K562 (cell line): ENCODE results near the gene ATXN10. TPM values are rescaled to one million over a fixed set of nuclear protein-coding genes. Genes with fewer than 3 reads are reported as not detected.
A peak's percentile ranks its signal among the peaks of the same experiment; 100 is the strongest.

Experiments
- ATAC-seq: fragments of 200-7000 bp; cut with Tn5 transposase; 3 replicates; pipeline ENCODE4 v1.9.1; 2020; ENCODE audit warnings: moderate library complexity
- BruUV-seq: library from RNA; stranded (reverse); fragments of 400-500 nt; replicated peaks from 2 replicates; lab custom pipeline; 2021; lab: Mats Ljungman, UMichigan
- CTCF ChIA-PET: fragments of 300-600 bp; formaldehyde crosslinking; extraction: SDS; loops from one replicate; lab custom pipeline; 2021; ENCODE audit warnings: low intra/inter-chr PET ratio; lab: Yijun Ruan, JAX
- POLR2A ChIA-PET: fragments of 300-600, 350-650 bp; sonication (Branson Sonifier 250); formaldehyde crosslinking; extraction: SDS; loops from one replicate; lab custom pipeline; 2021; ENCODE audit warnings: antibody characterized with exemption, inconsistent platforms; lab: Yijun Ruan, JAX
- DNase-seq, 4 experiments: peaks; one replicate each; pipeline versions ENCODE4 v3.0.0 to v3.0.0-alpha.2; 2011 to 2018; ENCODE audit warnings: low spot score in 3 of 4, mixed read lengths in 3 of 4; ENCODE audit errors: extremely low read depth in 1 of 4
- FAIRE-seq: peaks from 2 replicates; lab custom pipeline; 2011; peaks lifted over from hg19 to GRCh38; lab: Jason Lieb, UNC
- H2AFZ ChIP-seq: 2 replicates; pipeline ENCODE4 v1.6.0; 2011; ENCODE audit warnings: low read depth, low read length, control low read depth, inconsistent platforms
- H3K27ac ChIP-seq: fragments of 200-600 bp; 3 replicates; pipeline ENCODE4 v1.8.0; 2011; ENCODE audit warnings: low read depth, mild to moderate bottlenecking, control low read depth, inconsistent platforms, low read length, moderate library complexity, mixed read lengths; ENCODE audit errors: extremely low read depth
- H3K27me3 ChIP-seq, 2 experiments: fragments of 300-600 bp in 1 of 2; 2 replicates in 1 of 2; 3 replicates in 1 of 2; pipeline versions ENCODE4 v1.6.0 to v1.8.0; 2011; ENCODE audit warnings: inconsistent platforms in 2 of 2, low read length in 2 of 2, mild to moderate bottlenecking in 1 of 2, mixed read lengths in 1 of 2, moderate library complexity in 1 of 2; ENCODE audit not compliant: control insufficient read depth in 2 of 2, insufficient read depth in 2 of 2
- H3K36me3 ChIP-seq: fragments of 300-600 bp; 3 replicates; pipeline ENCODE4 v1.8.0; 2011; ENCODE audit warnings: mild to moderate bottlenecking, low read length, inconsistent platforms; ENCODE audit not compliant: control insufficient read depth, insufficient read depth
- H3K4me1 ChIP-seq, 2 experiments: fragments of 200-600 bp in 1 of 2; replicated peaks in 1 of 2; 2 replicates in 1 of 2; 3 replicates in 1 of 2; pipeline versions ENCODE4 v1.5.1 to v1.8.0; 2011; ENCODE audit warnings: inconsistent platforms in 2 of 2, low read length in 2 of 2, mild to moderate bottlenecking in 1 of 2, mixed read lengths in 1 of 2, moderate library complexity in 1 of 2; ENCODE audit not compliant: control insufficient read depth in 2 of 2, insufficient read depth in 2 of 2
- H3K4me2 ChIP-seq: 2 replicates; pipeline ENCODE4 v1.6.1; 2011; ENCODE audit warnings: low read length, control low read depth, inconsistent platforms, mixed read lengths; ENCODE audit not compliant: insufficient read depth
- H3K4me3 ChIP-seq: fragments of 200-600 bp; sonication (generic), shearing (Covaris generic); 2 replicates; pipeline ENCODE4 v1.5.1; 2016; ENCODE audit warnings: control low read depth, inconsistent platforms
- H3K79me2 ChIP-seq: fragments of 200-600 bp; 3 replicates; pipeline ENCODE4 v1.8.0; 2011; ENCODE audit warnings: low read length, inconsistent platforms; ENCODE audit not compliant: control insufficient read depth, insufficient read depth
- H3K9ac ChIP-seq, 2 experiments: 2 replicates each; pipeline versions ENCODE4 v1.6.0 to v1.6.1; 2011; ENCODE audit warnings: low read depth in 2 of 2, low read length in 2 of 2, control low read depth in 1 of 2, inconsistent platforms in 1 of 2, mild to moderate bottlenecking in 1 of 2, mixed read lengths in 1 of 2; ENCODE audit not compliant: insufficient read depth in 1 of 2
- H3K9me1 ChIP-seq: one replicate; pipeline ENCODE4 v1.6.0; 2011; ENCODE audit warnings: inconsistent platforms, mild to moderate bottlenecking, low read length, moderate library complexity; ENCODE audit not compliant: control insufficient read depth, insufficient read depth
- H3K9me3 ChIP-seq: replicated peaks from 2 replicates; pipeline ENCODE4 v1.5.1; 2011; ENCODE audit warnings: low read depth, low read length, inconsistent platforms; ENCODE audit not compliant: control insufficient read depth, insufficient read depth
- H4K20me1 ChIP-seq: replicated peaks from 2 replicates; pipeline ENCODE4 v1.6.1; 2011; ENCODE audit warnings: low read length, inconsistent platforms, mixed read lengths; ENCODE audit not compliant: control insufficient read depth, insufficient read depth
- C11orf30 ChIP-seq: fragments of 450-650 bp; IDR thresholded peaks from 2 replicates; pipeline ENCODE4 v1.6.1; 2016; ENCODE audit warnings: low read depth, mild to moderate bottlenecking
- RBM22 ChIP-seq: fragments of 200-400 bp; formaldehyde crosslinking; IDR thresholded peaks from 2 replicates; pipeline ENCODE4 v1.6.1; 2018; ENCODE audit warnings: low read length, low read depth; ENCODE audit not compliant: poor library complexity, severe bottlenecking
- SMARCE1 ChIP-seq: fragments of 450-650 bp; IDR thresholded peaks from 2 replicates; pipeline ENCODE4 v1.7.1; 2016; ENCODE audit warnings: mild to moderate bottlenecking
- SMC3 ChIP-seq: conservative IDR thresholded peaks from 2 replicates; pipeline ENCODE4 v1.6.1; 2011; ENCODE audit warnings: low read depth, low read length, improper control_type of control experiment; ENCODE audit not compliant: insufficient read depth
- ZNF316 ChIP-seq: fragments of 450-650 bp; IDR thresholded peaks from 2 replicates; pipeline ENCODE4 v1.6.1; 2016
- ZNF551 ChIP-seq: fragments of 250-450 bp; sonication (Bioruptor Pico); IDR thresholded peaks from 2 replicates; pipeline ENCODE4 v1.5.0; 2021; ENCODE audit warnings: mild to moderate bottlenecking, moderate library complexity
- WGBS: fragments of 100-300 bp; shearing (Covaris generic); methylation state at CpG from one replicate; pipeline ENCODE4 v1.1.6; 2016; ENCODE audit warnings: low coverage, mixed read lengths; ENCODE audit not compliant: insufficient coverage; ENCODE audit errors: missing lambda C conversion rate; 5-methylcytosine and 5-hydroxymethylcytosine counted together
- in situ Hi-C: fragments of 300-500 bp; cut with MboI; formaldehyde crosslinking; loops from 4 replicates; pipeline ENCODE4 v1.15.0; 2018; ENCODE audit warnings: inconsistent platforms, mixed read lengths
- intact Hi-C: fragments of 100-400 bp; cut with micrococcal nuclease; formaldehyde crosslinking; loops from 2 replicates; pipeline ENCODE4 v1.14.2; 2022
- polyA plus RNA-seq, 8 experiments: library from polyadenylated mRNA; depleted of rRNA in 4 of 8; stranded (reverse) in 5 of 8; unstranded in 3 of 8; fragments of >200 nt; fragmentation: Nextera tagmentation in 2 of 8; fragmentation: Illumina TruSeq in 1 of 8; extraction: Ambion mirVana in 2 of 8; extraction: Trizol in 1 of 8; gene quantifications; 2 replicates each; pipeline versions ENCODE4 v1.2.1 to v1.2.3, GENCODE V29; 2011 to 2014; ENCODE audit warnings: inconsistent platforms in 1 of 8, missing spikeins in 1 of 8
- total RNA-seq, 7 experiments: library from RNA; depleted of rRNA in 6 of 7; stranded (reverse); fragments of >200 nt in 6 of 7; fragmentation: Illumina TruSeq in 2 of 7; extraction: Trizol in 2 of 7; gene quantifications; 2 replicates each; pipeline versions ENCODE4 v1.2.1 to v1.2.3, GENCODE V29; 2011 to 2021; ENCODE audit warnings: low replicate concordance in 1 of 7

The ATXN10 gene
- total and polyA plus RNA-seq, 9 of the 15 experiments (the other 6 are each of a cell fraction or from before 2014, with no cell fraction given): 11.5 to 190 (median 33.6) TPM

DNA sequence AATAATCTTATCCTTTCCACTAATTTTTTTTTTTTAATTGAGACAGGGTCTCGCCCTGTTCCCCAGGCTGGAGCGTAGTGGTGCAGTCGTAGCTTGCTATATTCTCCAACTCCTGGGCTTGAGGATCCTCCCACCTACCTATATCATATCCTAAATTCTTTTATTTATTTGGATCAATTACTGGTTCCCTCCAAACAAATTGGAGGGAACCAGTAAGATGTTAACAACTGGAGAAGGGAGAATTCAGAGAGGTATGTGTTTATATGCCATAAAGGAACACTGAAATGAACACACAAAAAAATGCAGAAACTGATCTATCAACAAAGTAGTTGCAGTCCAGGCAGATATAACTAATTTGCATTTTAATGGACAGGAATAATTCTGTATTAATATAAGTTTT lies 63.6 kb downstream of the ATXN10 start (continued):
- no peak for TF ChIP-seq RBM22
- TF ChIP-seq SMC3: no peak
- TF ChIP-seq SMARCE1: no peak
- TF ChIP-seq, all 486 proteins: peak for 0

- in situ Hi-C loops: no loop called here
- 0 out of 2 replicates have a peak, but pooled peaks have one; percentile 2 for TF ChIP-seq ZNF316
- TF ChIP-seq ZNF551: no peak
- 0 out of 2 replicates have a peak, but pooled peaks have one; percentile 6 for TF ChIP-seq C11orf30
- DNase-seq: no peak
- no CpG with 5 or more reads among the region's 1 CpG for whole genome bisulfite sequencing
- intact Hi-C loops: no loop called here
- Histone ChIP-seq H3K27ac (no peak overlapping the region), H3K9ac (no peak overlapping the region), H3K9me3 (no peaks in the 10 kb centered on the region), H3K27me3 (no peaks in the 10 kb centered on the region), H3K9me1 (no peaks in the 10 kb centered on the region), H3K4me3 (no peak overlapping the region), H3K4me1 (no peaks in the 10 kb centered on the region), H4K20me1 (no peaks in the 10 kb centered on the region), H3K79me2 (no peaks in the 10 kb centered on the region), H3K36me3 (peaks cover 31% of the 10 kb centered on the region; the same call in 2 of the 3 replicates), H3K4me2 (no peak overlapping the region), H2AFZ (no peak overlapping the region)
- ATAC-seq: no peak
- POLR2A ChIA-PET: interaction anchor here (1.2 kb wide), 1 partner anchor 9 kb away, joined by 3 read pairs; no protein-coding TSS in a partner anchor
- CTCF ChIA-PET: no interaction called here
- no TSS peak for BruUV-seq
- FAIRE-seq: no peak
Measured at GRCh38 chr22:45738206-45738605, 66.6 kb downstream of the ATXN10 start.
